Fibroblast of pulmonary artery (primary cell): ENCODE data around the gene ZNF536.

ENCODE experiments used
- DNase-seq: peaks from one replicate; pipeline ENCODE4 v3.0.0-alpha.2; 2010; ENCODE audit warnings: low read depth
- H3K4me3 ChIP-seq: replicated peaks from 2 replicates; pipeline ENCODE4 v1.5.1; 2011; ENCODE audit warnings: low read depth, mild to moderate bottlenecking, control low read depth, low read length, moderate library complexity
- CTCF ChIP-seq: IDR thresholded peaks from 2 replicates; pipeline ENCODE4 v1.5.1; 2011; ENCODE audit warnings: mild to moderate bottlenecking, control low read depth, low read length, inconsistent platforms; ENCODE audit errors: missing control alignments

ZNF536 gene

GRCh38 chr19:30327331-30327730 is 44.9 kb upstream of the ZNF536 start:
- TF ChIP-seq CTCF: no peak
- DNase-seq: no peak
- H3K4me3 ChIP-seq: no peak overlapping the region

GRCh38 chr19:30328096-30328495 is 44.1 kb upstream of the ZNF536 start:
- DNase-seq: no peak
- no peak overlapping the region for H3K4me3 ChIP-seq
- no peak for TF ChIP-seq CTCF

GRCh38 chr19:30330266-30330665 is 41.9 kb upstream of the ZNF536 start:
- no peak overlapping the region for H3K4me3 ChIP-seq
- TF ChIP-seq CTCF: no peak
- DNase-seq: no peak

- TF ChIP-seq CTCF: no peak
- no peak overlapping the region for H3K4me3 ChIP-seq
- DNase-seq: no peak
These were observed 39.5 kb upstream of the ZNF536 start for GRCh38 chr19:30332445-30333234.

GRCh38 chr19:30333291-30334065 is 38.7 kb upstream of the ZNF536 start:
- TF ChIP-seq CTCF: no peak
- DNase-seq: no peak
- H3K4me3 ChIP-seq: no peak overlapping the region

- DNase-seq: no peak
- no peak overlapping the region for H3K4me3 ChIP-seq
- TF ChIP-seq CTCF: no peak
These were observed 37.3 kb upstream of the ZNF536 start for GRCh38 chr19:30334841-30335240.
